GM18951 (cell line): ENCODE data around the gene PPP1R37.

Experiments
- POLR2A ChIP-seq: IDR thresholded peaks from 4 replicates; pipeline ENCODE4 v1.6.1; 2011; ENCODE audit warnings: mild to moderate bottlenecking; ENCODE audit not compliant: insufficient read length, insufficient read depth; ENCODE audit errors: extremely low read depth
- in situ Hi-C: fragments of 300-500 bp; cut with MboI; formaldehyde crosslinking; loops from one replicate; pipeline ENCODE4 v1.12.0; 2022; ENCODE audit warnings: low sequenced_read_pairs, mixed read lengths, inconsistent platforms; ENCODE audit not compliant: unreplicated experiment

The PPP1R37 gene

GRCh38 chr19:45142016-45142725, 49.2 kb downstream of the PPP1R37 start:
- TF ChIP-seq POLR2A = no peak

GRCh38 chr19:45142726-45143110, 49.7 kb downstream of the PPP1R37 start:
- in situ Hi-C loops = no loop called here
- TF ChIP-seq POLR2A = no peak

More at GRCh38 chr19:45142016-45142725, 49.2 kb downstream of the PPP1R37 start:
- in situ Hi-C loops = no loop called here

- in situ Hi-C loops = no loop called here
- no peak for TF ChIP-seq POLR2A
These were observed 51.7 kb downstream of the PPP1R37 start for GRCh38 chr19:45144431-45145269.

- TF ChIP-seq POLR2A = no peak
- in situ Hi-C loops = no loop called here
These were observed 52.6 kb downstream of the PPP1R37 start for GRCh38 chr19:45145270-45146189.

GRCh38 chr19:45146251-45146650, 53.3 kb downstream of the PPP1R37 start:
- in situ Hi-C loops = no loop called here
- no peak for TF ChIP-seq POLR2A

DNA sequence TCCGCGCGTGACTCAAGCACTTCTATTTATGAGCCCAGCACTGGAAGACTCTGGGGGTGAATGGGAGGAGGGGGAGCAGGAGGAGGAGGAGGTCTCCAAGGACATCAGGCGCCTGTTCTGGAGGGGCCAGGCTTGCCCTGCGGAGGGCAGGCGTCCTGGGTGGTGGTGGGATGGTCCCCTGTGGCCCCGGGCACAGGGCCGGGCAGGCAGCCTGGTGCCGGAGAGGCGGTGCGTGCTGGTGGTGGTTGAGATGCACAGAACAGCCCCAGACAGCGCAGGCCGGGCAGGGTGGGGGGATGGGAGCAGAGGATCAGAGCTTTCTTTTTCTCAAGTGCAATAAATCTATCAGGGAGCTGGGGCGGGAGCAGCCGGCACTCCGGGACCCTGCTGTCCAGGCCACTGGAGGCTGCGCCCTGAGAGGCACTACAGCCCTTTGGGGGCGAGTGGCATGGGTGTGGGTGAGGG, 53.8 kb downstream of the PPP1R37 start:
- TF ChIP-seq POLR2A = no peak
- in situ Hi-C loops = no loop called here

DNA sequence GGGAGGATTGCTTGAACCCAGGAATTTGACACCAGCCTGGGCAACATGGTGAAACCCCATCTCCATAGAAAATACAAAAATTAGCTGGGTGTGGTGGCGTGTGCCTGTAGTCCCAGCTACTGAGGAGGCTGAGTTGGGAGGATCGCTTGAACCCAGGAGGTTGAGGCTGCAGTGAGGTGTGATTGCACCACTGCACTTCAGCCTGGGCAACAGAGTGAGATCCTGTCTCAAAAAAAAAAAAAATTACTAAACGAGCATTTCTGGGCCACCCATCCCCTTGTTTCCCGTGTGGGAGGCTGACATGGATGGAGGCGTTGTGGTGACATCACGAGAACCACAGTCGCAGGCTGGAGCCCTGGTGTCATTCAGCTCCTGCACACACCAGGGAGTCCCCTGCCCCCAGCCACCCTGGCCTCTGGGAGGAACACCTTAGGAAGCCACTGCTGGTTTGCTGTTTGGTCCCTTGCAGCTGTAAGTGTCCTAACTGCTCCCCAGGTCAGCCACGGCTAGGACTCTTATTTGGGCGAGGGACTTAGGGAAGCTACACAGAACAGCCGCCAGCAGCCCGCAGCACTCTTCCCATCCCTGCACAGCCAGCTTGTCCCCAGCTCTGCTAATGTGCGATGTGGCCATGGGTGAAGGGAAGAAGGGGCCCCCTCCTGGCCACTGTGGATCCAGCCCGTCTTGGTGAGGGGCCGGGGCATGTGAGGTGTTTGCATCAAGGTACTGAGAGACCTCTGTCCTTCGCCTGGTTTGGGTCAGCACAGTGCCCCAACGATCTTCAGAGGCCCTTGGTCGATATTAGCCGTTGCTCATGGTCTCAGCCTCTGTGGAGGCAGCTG, 55.1 kb downstream of the PPP1R37 start:
- in situ Hi-C loops = no loop called here
- TF ChIP-seq POLR2A = no peak

DNA sequence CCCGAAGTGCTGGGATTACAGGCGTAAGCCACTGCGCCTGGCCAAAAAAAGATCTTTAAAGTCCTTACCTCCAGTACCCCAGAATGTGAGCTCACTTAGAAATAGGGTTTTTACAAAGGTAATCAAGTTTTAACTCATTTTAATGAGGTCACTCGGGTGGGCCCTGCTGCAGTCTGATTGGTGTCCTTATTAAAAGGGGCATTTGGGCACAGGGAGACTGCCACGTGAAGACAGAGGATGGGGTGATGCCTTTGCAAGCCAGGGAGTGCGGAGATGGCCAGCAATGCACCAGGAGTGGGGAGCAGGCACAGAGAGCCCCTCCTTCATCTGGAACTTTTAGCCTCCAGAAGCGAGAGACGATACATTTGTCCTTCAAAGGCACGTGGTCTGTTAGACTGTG, 56.1 kb downstream of the PPP1R37 start:
- in situ Hi-C loops = no loop called here
- TF ChIP-seq POLR2A = no peak

DNA sequence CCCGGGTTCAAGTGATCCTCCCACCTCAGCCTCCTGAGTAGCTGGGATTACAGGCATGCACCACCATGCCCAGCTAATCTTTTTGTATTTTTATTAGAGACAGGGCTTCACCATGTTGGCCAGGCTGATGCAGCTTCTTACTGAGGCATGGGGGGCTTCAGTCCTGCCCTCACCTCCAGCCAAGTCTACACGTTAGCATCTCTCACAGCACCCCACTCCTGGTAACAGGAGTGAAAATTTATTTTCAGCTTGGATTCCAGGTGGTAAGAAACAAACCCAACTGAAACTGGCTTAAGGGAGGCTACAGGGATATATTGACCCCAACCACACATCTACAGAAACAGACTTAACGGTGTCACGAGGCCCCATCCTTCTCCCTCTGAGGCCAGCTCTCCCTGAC, 57.2 kb downstream of the PPP1R37 start:
- in situ Hi-C loops = no loop called here
- TF ChIP-seq POLR2A = no peak

DNA sequence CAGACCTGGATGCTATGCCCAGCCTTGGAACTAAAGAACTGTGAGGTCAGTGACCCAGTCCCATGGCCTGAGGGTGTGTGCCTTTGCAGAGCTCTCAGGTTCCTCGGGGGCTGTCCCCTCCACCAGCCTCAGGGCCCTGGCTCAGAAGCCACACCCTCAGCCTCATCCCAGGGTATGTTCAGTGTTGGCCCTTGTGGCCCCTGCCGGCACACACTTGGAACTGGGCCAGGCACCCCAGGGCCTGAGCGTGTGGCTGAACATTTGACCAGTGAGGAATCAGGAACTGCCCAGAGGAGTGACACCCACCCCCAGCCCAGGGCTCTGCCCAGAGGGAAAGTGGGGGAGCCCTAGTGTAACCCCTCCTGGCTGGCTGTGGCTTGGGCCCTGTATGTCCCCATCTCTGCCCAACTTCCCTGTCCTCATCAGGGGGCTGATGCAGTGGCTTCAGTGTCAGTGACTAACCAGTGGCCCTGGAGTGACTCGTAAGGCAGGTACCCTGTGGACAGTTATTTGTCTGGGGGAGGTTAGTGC, 57.8 kb downstream of the PPP1R37 start:
- in situ Hi-C loops = no loop called here
- no peak for TF ChIP-seq POLR2A

DNA sequence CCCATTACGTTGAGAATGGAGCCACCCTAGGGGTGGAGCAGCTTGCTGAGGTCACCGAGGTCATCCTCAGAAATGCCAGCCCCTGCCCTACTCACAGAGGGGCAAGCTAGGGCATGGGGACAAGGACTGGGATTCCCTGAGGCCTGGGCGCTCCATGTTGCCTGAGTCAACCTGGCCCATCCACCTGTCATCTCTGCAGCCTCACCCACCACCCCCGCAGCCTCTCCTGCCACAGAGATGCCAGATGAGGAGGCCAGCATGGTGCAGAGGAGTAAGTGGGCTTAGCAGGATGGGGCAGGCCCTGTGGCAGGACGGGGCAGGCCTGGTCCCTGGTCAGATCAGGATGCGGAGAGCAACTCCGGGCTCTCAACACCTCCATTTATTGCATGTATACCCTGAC, 58.3 kb downstream of the PPP1R37 start:
- in situ Hi-C loops = no loop called here
- no peak for TF ChIP-seq POLR2A
